ENCODE data around the gene MROH7.

DNA sequence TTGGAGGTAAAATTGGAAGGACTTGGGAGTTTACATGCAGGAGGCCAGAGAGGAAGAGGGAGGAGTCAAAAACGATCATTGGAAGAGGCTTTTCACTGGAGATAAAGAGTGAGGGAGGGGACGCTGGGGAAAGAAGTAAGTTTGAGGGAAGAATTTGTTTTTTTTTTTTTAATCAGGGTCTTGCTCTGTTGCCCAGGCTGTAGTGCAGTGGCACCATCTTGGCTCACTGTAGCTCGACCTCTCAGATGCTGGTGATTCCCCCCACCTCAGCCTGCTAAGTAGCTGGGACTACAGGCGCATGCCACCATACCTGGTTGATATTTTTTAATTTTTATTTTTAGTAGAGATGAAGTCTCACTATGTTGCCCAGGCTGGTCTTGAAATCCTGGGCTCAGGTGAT is 1.2 kb upstream of the MROH7 start:
- TF ChIP-seq, protein P1, sequence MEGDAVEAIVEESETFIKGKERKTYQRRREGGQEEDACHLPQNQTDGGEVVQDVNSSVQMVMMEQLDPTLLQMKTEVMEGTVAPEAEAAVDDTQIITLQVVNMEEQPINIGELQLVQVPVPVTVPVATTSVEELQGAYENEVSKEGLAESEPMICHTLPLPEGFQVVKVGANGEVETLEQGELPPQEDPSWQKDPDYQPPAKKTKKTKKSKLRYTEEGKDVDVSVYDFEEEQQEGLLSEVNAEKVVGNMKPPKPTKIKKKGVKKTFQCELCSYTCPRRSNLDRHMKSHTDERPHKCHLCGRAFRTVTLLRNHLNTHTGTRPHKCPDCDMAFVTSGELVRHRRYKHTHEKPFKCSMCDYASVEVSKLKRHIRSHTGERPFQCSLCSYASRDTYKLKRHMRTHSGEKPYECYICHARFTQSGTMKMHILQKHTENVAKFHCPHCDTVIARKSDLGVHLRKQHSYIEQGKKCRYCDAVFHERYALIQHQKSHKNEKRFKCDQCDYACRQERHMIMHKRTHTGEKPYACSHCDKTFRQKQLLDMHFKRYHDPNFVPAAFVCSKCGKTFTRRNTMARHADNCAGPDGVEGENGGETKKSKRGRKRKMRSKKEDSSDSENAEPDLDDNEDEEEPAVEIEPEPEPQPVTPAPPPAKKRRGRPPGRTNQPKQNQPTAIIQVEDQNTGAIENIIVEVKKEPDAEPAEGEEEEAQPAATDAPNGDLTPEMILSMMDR (IDR thresholded peaks at IDR 0.05; ENCODE audit: poor library complexity, severe bottlenecking) = no peak
- TF ChIP-seq EZH2 (IDR thresholded peaks at IDR 0.05; ENCODE audit: borderline replicate concordance, insufficient read depth, low read length, poor library complexity, severe bottlenecking) (no peak), RAD21 (conservative IDR thresholded peaks at IDR 0.05) (no peak)

Measured in neural cell (in vitro differentiated cells).